GM18526 (cell line): ENCODE measurements around the gene MAP2K6.

Experiments
- POLR2A ChIP-seq: IDR thresholded peaks from 3 replicates; pipeline ENCODE4 v1.6.1; 2011; ENCODE audit not compliant: insufficient read length; ENCODE audit errors: extremely low read depth

MAP2K6 gene

GRCh38 chr17:69417545-69418483 lies 3.3 kb downstream of the MAP2K6 start:
- TF ChIP-seq POLR2A, result no peak

- TF ChIP-seq POLR2A, result no peak
These were observed 4.0 kb downstream of the MAP2K6 start for GRCh38 chr17:69418535-69418934.

DNA sequence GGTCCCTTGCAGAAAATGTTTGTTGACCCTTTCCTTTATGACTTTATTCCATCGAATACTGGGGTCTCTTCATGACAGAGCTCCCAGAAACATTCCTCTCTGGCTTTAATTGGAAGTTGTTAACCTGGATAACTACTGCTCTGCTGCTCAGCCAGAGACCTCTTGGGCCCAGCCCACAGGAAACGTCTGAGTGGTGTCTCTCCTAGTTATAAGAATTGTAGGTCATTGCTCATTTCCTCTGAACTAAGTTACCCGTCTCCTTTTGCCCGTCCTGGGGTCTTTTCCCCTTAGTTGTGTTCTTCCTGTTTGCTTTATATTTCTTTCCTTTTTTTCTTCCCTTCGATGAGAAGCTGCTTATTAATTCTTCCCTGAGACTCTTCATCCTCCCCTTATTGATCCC lies 9.0 kb downstream of the MAP2K6 start:
- no peak for TF ChIP-seq POLR2A

- no peak for TF ChIP-seq POLR2A
These were observed 10.0 kb downstream of the MAP2K6 start for GRCh38 chr17:69424287-69425041.

DNA sequence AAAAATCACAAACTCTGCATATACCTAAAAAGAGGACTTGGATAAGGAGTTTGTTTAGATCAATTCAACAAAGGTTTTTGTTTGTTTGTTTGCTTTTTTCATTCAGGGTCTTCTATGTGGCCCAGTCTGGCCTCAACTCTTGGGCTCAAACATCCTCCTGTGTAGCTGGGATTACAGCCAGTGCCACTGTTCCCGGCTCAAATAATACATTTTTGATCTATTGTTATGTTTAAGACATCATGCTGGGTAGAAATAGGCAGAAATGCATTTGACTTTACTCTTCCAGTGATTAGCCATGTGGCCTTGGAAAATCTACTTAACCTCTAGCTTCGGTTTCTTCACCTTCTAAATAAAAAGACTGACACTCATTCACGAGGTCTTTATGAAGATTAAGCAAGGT lies 11.5 kb downstream of the MAP2K6 start:
- no peak for TF ChIP-seq POLR2A

GRCh38 chr17:69427486-69428197 lies 13.1 kb downstream of the MAP2K6 start:
- no peak for TF ChIP-seq POLR2A

DNA sequence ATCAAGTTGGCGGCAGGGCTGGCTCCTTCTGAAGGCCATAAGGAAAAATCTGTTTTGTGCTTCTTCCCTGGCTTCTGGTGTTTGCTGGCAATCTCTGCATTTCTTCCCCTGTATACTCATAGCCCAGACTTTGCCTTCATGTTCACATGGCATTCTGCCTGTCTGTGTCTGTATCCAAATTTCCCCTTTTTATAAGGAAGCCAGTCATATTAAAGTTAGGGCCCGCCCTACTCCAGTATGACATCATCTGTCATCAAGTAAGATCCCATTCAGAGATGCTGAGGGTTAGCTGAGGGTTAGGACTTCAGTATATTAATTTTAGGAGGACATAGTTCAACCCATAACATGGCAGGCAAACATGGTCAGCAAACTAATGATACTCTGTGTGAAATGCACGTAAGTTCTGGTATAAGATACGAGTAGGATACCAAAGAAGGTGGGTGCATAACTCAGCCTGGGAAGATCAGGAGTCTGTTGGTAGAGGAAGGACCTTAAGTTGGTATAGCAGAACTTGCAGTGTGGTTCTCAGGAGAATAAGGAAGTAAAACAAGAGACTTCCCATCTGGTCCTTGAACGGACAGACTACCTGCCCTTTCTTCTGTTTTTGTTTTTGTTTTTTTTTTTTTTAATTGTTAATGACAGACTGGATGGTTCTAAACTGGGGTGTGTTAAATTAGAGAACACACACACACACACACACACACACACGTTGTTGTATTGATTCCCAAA lies 13.9 kb downstream of the MAP2K6 start:
- TF ChIP-seq POLR2A, result no peak

DNA sequence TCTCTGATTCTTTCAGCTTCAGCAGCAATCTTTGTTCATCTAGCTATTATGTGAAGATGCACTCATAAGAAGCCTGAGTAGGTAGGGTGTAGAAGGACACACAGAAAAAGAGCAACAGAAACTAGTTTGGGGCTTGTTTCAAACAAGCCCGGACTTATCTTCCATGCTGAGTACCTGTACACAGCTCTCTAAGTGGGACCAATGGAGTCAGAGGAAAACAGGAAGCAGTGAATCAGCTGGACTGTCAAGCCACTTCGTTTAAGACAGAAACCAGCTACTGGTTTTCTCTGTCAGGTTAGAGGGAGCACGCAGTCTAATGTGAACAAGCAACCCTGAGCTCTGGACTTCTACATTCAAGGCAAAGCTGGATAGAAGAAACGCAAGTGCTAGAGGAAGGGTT lies 16.0 kb downstream of the MAP2K6 start:
- TF ChIP-seq POLR2A, result no peak

- TF ChIP-seq POLR2A, result no peak
These were observed 17.3 kb downstream of the MAP2K6 start for GRCh38 chr17:69431835-69432234.

DNA sequence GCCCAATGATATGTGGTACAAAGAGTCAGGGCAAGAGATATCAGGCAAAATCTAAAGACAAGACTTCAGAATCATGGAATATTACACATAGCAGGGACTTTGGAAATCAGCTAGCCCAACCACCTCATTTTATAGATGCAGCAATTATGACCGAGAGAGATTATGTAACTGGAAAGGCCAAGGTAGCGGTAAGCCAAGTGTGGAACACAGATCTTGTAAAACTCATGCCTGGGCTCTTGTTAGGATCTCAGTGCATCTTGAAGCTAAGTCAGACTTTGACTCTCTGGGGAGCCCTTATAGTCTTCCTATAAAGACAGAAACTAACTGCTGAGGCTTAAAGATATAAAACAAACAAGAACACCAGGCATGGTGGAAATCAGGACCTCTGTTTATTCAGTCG lies 18.6 kb downstream of the MAP2K6 start:
- TF ChIP-seq POLR2A, result no peak

- no peak for TF ChIP-seq POLR2A
These were observed 19.7 kb downstream of the MAP2K6 start for GRCh38 chr17:69434164-69434579.

DNA sequence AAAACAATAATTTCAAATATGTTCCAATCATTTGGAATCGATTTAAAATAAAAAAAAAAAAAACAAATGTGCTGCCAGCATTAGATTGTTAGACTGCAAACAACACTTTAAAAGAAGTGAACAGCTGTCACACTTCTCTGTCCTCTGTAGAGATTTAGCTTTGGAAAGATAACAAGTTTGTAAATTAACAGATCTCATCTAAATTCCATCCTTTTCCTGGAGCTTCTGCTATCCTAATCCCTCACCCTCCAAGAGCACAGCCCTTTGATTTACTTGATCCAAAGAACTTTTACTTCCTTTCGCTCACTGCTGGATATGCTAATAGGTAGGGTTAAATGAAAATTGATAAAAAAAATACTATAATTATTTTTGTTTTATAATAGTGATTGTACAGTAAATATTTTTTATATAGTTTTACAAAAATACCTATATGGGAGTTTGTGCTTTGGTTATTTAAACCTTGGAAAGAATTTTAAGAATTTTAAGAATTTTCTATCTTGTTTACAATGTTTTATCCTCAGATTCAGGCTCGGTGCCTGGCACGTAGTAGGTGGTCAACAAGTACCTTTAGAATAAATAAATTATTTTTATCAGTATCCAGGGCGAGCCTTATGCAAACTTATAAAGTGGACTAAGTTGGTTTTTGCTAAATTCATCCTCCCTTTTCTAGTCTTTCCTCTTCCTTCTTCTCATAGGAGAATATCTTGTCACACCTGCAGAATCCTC lies 21.6 kb downstream of the MAP2K6 start:
- TF ChIP-seq POLR2A, result no peak

DNA sequence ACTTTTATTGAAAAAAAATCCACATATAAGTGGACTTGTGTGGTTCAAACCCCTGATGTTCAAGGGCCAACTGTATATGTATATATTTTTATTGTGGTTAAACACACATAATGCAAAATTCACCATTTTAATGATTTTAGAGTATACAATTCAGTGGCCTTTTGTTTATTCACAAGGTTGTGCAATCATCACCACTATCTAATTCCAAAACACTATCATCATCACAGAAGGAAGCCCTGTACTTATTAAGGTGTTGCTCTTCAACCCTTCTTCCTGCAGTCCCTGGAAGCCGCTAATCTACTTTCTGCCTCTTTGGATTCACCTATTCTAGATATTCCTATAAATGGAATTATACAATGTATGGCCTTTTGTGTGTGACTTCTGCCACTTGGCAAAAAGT lies 23.0 kb downstream of the MAP2K6 start:
- no peak for TF ChIP-seq POLR2A

DNA sequence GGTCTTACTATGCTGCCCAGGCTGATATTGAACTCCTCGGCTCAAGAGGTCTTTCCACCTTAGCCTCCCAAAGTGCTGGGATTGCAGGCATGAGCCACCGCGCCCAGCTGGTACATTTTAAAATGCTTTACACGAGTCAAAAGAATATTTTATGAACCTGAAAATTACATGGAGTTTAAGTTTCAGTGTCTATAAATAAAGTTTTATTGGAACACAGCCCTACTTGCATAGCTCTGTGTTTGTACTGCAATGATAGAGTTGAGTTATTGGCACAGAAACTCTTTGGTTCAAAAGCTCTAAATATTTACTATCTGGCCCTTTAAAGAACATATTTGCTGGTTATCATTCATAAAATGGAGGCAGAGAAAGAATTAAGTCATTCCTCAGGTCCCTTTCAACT lies 24.3 kb downstream of the MAP2K6 start:
- TF ChIP-seq POLR2A, result no peak
